GM10847 (cell line): ENCODE measurements around the gene MKNK1.

ENCODE experiments used
- POLR2A ChIP-seq: IDR thresholded peaks from 2 replicates; pipeline ENCODE4 v1.6.1; 2011; ENCODE audit not compliant: insufficient read length; ENCODE audit errors: extremely low read depth

MKNK1 gene

GRCh38 chr1:46546210-46546609, 57.9 kb downstream of the MKNK1 start:
- no peak for TF ChIP-seq POLR2A

- no peak for TF ChIP-seq POLR2A
Measured at GRCh38 chr1:46545784-46546183, 58.3 kb downstream of the MKNK1 start.

- TF ChIP-seq POLR2A = no peak
Measured at GRCh38 chr1:46544561-46545240, 59.4 kb downstream of the MKNK1 start.

- TF ChIP-seq POLR2A = no peak
Measured at GRCh38 chr1:46543761-46544560, 60.1 kb downstream of the MKNK1 start.

- TF ChIP-seq POLR2A = no peak
Measured at GRCh38 chr1:46543382-46543760, 60.7 kb downstream of the MKNK1 start.

GRCh38 chr1:46539972-46540371, 64.1 kb downstream of the MKNK1 start:
- no peak for TF ChIP-seq POLR2A

- no peak for TF ChIP-seq POLR2A
Measured at GRCh38 chr1:46538147-46538546, 65.9 kb downstream of the MKNK1 start.

- TF ChIP-seq POLR2A = no peak
Measured at GRCh38 chr1:46537651-46538050, 66.4 kb downstream of the MKNK1 start.

- TF ChIP-seq POLR2A = no peak
Measured at GRCh38 chr1:46536527-46536926, 67.5 kb downstream of the MKNK1 start.

- no peak for TF ChIP-seq POLR2A
Measured at GRCh38 chr1:46535063-46535462, 69.0 kb downstream of the MKNK1 start.

GRCh38 chr1:46533179-46533864, 70.7 kb downstream of the MKNK1 start:
- no peak for TF ChIP-seq POLR2A

- TF ChIP-seq POLR2A = no peak
Measured at GRCh38 chr1:46532498-46533178, 71.4 kb downstream of the MKNK1 start.

GRCh38 chr1:46532095-46532494, 72.0 kb downstream of the MKNK1 start:
- TF ChIP-seq POLR2A = no peak

GRCh38 chr1:46530791-46531409, 73.2 kb downstream of the MKNK1 start:
- TF ChIP-seq POLR2A = no peak

GRCh38 chr1:46530311-46530710, 73.8 kb downstream of the MKNK1 start:
- TF ChIP-seq POLR2A = no peak
